GM18498 (cell line): ENCODE measurements around the gene SPEG.

Experiments used
- ATAC-seq: cut with Tn5 transposase; IDR thresholded peaks from one replicate; pipeline ENCODE4 v1.9.1; 2021; ENCODE audit warnings: mild to moderate bottlenecking, moderate library complexity; ENCODE audit not compliant: unreplicated experiment

The SPEG gene

DNA sequence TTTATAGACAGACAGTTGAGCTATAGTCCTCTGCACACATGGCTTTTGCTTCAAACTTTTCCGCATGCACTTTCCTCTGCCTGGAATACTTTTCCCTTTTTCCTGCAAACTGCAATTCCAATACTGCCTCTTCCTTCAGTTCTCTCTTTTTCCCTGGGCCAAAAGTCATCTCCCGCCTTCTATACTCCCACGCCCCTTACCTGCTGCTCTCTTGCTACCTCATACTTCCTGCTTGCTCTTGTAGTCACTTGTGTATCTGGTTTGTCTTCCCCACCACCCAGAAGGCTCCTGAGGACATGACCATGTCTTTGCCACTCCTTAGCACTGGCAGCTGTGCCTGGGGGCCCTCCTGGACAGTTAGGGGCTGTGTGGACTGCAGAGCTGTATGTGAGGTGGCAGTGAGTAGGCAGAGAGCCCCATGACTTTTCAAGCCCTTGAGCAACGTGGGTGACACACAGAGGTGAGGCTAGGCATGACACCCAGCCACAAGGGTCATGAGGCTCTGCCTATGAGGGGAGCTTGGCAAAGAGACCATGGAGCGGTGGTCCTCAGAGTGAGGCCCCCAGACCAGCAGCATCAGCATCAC is 23.2 kb downstream of the SPEG start:
- ATAC-seq, result no peak

DNA sequence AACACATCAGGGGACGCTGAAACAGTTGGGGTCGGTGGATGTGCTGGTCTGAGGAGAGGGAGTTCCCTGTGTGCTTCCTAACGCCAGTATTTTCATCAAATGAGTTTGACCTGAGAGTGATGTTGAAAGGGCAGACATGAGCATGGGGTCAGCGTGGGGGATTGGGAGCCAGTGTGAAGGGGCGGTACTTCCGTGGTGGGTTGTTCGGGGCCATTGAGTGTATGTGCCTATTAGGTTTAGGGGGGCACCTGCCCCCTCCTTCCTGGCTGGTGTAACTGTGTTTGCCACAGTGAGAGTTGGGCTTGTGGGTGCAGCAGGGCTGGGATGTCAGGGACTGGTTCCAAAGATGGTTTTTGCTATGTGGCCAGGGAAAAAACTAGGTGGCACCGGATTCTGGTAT is 24.4 kb downstream of the SPEG start:
- ATAC-seq, result no peak

DNA sequence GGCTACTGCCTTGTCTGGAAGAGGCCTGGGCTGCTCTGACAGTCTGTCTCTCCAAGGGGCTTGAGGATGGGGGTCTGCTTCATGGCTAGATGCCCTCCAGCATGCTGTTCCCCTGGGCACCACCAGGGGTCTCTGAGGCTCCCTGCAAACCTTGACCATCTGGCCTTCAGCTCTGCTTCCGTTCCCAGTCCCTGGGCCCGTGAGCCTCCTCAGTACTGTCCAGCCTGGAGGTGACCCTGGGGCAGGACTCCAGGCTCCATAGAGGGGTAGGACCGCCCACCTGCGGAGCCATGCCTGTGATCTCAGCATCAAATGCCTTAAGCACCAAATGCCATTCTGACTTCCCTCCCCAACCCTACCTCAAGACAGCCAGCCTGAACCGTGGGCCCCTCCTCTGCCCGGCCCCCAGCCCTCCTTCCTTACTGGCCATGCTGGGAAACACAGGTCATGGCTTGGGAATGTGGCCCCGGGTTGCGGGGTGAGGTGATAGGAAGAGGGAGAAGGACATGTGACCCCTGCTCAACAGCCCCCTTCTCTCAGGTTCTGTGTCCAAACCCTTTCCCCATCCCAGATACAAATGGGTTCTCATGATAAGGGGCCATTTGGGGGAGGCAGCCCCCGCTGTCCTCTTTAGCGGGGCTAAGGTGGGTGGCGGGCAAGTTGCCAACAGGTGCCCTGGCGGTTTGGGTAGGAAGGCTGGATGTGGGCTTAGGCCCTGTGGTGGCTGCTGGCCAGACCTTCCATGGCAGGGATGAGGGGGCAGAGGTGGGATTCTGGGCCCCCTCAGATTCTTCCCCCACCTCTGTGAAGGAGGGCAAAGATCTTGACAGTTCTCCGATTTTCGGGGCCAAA is 25.0 kb downstream of the SPEG start:
- ATAC-seq, result peak; percentile 81

DNA sequence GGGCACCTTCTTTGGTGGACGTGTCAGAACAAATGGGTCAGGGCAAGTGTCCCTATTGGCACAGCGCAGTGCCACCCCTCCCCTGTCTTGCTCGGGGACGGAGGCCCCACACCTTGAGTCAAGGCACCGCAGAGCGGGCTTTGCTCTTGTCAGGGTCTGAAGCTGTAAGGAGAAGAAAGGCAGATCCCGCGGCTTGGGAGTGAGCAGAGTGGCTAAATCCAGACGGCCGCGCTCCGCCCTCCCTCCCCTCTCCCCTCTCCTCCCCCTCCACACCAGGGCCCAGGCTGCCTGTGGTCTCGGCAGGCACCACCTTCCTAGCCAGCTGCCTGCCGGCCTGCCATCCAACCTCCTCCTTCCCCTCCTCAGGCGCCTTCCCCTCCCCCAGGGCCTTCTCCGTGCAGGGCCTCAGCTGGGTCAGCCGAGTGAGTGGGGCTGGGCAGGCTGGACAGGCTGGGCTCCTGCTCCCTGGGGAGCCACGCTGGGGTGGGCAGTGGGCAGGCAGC is 25.8 kb downstream of the SPEG start:
- no peak for ATAC-seq

DNA sequence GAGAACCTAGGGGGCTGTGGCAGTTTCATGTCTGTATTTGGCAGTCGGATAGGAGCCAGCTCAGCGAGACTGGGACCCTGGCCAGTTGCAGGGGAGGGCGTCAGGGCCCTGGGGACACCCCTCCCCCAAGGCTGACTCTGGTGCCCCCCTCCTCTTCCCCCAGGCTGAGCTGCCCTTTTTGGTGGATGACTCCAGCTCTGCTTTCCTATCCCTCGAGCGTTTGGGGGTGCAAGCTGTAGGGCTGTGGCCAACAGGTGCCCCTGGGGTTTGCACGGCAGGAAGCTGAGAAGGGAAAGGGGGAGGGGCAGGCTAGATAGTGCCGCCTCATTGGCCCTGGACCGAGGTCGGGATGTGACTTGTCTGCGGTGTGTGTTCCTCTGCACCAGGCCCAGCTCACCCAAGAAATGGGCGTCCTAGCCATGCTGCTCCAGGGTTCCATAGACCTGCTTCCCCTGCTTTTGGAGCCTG is 26.4 kb downstream of the SPEG start:
- ATAC-seq, result peak; percentile 45

DNA sequence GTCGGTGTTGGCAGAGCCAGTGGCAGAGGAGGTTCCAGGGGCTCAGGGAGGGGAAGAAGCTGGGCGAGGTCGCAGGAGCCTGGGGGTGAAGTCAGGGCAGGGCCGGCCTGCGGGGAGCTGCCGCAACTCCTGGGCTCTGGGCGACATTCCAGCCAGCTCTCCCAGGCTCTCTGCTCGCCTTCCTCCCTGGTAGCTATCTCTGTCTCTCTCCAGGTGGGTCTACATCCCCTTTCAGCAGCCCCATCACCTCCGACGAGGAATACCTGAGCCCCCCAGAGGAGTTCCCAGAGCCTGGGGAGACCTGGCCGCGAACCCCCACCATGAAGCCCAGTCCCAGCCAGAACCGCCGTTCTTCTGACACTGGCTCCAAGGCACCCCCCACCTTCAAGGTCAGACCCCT is 27.0 kb downstream of the SPEG start:
- no peak for ATAC-seq

DNA sequence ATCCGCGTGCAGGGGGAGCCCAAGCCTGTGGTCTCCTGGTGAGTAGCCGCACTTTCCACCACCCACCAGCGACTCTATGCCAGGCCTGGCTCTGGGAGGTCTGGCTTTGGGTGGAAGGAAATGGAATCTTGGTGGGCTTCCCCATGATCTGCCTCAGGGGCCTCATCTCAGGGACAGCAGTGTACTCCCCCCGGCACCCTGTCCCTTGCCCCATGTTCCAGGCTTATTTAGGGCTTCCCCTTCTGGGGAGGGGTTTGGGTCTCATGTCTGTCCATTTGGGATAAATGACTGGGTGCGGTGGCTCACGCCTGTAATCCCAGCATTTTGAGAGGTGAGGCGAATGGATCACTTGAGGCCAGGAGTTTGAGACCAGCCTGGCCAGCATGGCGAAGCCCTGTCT is 27.7 kb downstream of the SPEG start:
- ATAC-seq, result no peak

DNA sequence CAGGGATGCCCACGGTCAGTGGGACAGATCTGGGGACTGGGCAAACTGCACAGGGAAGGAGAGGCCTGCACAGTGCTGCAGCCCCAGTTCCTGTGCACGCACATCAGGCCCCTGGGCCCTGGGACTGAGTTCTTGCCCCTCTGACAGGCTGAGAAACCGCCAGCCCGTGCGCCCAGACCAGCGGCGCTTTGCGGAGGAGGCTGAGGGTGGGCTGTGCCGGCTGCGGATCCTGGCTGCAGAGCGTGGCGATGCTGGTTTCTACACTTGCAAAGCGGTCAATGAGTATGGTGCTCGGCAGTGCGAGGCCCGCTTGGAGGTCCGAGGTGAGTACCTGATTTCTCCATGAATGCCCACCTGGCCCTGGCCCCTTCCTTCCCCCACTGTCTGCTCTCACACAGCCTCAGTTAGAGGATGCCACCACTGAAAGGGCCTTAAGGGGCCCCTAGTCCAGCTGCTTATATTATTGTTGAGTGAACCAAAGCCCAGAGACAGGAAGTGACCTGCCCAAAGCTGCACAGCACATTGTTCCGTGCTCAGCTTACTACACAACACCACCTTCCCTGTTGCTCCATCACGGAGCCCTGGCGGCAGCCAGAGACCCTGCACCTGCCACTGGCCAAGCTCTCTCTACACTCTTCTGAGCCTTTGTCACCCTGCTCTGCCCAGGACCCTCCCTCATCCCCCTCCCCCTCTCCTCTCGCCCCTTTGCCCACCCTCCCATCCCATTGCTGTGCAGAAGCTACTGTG is 29.8 kb downstream of the SPEG start:
- ATAC-seq, result no peak

DNA sequence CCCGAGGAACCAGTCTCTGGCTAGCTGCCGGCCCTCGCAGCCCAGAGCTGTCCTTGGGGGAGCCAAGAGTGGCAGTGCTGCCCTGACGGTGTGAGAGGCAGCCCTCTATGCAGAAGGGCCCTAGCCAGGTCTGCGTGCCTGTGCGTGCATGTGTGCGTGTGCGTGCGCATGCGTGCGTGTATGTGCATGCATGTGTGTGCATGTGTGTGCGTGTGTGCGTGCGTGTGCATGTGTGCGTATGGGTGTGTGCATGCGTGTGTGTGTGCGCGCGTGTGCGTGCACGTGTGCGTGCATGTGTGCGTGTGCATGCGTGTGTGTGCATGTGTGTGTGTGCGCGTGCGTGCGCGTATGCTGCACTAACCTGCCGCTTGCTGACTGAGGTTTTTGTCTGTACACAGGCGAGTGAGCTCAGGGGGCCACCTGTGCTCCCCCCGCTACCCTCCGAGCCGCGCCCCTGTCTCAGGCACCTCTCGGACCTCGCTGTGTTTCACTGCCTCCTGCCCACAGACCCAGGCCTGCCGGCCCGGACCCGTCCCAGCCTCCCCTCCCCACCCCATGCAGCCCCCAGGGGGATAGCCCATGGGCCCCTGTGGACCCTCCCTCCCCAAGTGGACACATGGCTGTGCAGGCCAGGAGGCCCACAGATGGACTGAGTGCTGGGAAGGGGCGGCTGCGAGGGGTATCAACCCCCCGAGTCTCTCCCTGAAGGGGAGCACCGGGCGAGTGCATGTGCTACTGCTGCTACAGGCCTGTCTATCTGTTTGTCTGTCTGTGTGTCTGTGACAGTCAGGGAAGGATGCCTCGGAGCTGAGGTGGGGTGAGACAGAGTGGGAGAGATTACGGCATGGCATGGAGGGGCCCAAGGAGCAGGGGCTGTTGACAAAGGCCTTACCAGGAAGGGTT is 31.3 kb downstream of the SPEG start:
- ATAC-seq, result no peak

DNA sequence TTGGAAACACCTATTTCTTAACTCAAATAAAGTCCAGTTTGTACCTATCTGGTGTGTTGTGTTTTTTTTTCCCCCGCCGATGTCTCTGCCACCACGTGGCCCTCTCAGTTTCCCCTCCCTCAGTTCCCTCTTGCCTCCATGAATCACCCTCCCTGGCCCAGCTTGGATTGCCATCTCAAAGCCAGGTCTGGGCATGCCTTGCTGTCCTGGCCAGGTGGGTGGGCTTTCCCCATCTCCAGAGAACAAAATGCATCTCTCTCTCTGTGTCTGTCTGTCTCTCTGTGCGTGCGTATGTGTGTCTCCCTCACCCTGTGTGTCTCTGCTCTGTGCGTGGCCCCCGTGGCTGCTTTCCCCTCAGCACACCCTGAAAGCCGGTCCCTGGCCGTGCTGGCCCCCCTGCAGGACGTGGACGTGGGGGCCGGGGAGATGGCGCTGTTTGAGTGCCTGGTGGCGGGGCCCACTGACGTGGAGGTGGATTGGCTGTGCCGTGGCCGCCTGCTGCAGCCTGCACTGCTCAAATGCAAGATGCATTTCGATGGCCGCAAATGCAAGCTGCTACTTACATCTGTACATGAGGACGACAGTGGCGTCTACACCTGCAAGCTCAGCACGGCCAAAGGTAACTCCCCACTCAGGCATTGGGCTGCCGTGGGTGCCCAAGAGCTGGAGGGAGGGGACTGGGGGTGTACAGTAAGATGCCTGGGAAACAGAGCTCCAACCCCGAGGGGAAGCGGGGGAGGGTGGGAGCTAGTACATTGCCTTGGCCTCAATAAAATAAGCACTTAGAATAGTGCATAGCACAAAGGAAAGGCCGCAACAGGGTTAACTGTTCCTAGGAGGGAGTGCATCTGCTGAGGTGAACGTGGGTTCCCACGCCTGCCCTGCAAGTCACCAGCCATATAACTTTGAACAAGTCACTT is 32.4 kb downstream of the SPEG start:
- no peak for ATAC-seq

DNA sequence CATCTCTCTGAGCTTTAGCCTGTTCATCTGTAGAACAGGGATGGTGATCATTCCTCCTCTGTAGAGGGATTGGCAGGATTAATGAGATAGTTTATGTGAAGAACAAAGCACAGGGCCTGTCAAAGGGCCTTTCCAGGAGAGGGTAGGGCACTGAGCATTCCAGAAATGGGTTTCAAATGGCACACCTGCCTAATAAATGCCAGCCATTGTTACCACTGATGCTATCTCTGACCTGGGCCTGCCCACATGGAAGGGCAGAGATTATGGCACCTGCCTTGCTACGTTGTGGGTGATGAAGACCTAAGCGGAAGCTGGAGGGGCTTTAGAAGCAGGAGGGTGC is 33.1 kb downstream of the SPEG start:
- ATAC-seq, result no peak

DNA sequence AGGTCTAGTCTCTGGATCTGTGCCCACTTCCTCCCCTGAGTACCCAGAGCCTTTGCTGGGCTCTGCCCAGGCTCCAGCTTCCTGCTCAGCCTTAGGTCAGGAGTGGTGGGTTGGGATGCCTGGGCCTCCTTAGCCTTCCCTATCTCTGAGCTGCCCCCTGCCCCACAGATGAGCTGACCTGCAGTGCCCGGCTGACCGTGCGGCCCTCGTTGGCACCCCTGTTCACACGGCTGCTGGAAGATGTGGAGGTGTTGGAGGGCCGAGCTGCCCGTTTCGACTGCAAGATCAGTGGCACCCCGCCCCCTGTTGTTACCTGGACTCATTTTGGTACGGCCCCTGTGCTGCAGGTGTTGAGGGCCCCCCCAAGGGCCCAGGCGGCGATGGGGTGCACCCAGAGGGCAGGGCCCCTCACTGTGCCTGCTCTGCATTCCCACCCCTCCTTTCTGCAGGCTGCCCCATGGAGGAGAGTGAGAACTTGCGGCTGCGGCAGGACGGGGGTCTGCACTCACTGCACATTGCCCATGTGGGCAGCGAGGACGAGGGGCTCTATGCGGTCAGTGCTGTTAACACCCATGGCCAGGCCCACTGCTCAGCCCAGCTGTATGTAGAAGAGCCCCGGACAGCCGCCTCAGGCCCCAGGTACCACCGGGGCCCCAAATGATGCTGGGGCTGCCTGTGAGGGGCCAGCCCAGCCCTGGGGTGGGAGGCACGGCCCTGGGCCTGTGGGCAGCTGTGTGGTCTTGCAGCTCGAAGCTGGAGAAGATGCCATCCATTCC is 34.0 kb downstream of the SPEG start:
- ATAC-seq, result no peak

DNA sequence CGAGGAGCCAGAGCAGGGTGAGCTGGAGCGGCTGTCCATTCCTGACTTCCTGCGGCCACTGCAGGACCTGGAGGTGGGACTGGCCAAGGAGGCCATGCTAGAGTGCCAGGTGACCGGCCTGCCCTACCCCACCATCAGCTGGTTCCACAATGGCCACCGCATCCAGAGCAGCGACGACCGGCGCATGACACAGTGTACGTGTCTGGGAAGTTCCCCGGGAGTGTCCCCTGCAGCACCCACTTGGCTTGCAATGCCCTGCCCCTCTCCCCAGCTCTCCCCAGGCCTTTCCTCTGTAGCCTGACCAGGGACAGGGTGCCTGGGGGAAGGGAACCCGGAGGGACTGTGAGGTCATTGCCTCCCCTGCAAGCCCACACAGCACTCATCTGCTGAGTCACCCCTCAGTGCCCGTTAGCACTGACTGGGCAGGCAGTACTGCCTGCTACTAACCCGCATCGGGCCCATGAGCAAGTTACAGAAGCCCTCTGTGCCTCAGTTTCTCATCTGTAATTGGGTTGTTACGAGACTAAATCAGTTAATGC is 34.6 kb downstream of the SPEG start:
- ATAC-seq, result no peak

DNA sequence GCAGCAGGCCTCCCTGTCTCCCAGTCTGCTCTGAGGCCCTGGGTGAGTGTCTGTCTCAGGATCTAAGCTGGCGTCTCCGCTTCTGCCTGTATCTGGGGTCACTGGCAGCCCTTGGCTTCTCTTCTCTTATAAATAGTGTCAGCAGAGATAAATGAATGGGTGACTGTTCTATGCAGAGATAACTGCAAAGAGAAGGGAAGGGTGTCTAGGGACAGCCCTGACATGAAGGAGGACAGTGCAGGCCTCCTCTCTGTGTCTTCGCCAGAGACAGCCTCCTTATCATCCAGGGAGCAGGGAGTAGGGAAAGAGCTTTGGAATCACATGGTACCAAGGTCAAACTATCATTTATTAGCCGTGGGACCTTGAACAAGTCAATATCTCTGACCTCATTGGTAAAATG is 35.8 kb downstream of the SPEG start:
- no peak for ATAC-seq

DNA sequence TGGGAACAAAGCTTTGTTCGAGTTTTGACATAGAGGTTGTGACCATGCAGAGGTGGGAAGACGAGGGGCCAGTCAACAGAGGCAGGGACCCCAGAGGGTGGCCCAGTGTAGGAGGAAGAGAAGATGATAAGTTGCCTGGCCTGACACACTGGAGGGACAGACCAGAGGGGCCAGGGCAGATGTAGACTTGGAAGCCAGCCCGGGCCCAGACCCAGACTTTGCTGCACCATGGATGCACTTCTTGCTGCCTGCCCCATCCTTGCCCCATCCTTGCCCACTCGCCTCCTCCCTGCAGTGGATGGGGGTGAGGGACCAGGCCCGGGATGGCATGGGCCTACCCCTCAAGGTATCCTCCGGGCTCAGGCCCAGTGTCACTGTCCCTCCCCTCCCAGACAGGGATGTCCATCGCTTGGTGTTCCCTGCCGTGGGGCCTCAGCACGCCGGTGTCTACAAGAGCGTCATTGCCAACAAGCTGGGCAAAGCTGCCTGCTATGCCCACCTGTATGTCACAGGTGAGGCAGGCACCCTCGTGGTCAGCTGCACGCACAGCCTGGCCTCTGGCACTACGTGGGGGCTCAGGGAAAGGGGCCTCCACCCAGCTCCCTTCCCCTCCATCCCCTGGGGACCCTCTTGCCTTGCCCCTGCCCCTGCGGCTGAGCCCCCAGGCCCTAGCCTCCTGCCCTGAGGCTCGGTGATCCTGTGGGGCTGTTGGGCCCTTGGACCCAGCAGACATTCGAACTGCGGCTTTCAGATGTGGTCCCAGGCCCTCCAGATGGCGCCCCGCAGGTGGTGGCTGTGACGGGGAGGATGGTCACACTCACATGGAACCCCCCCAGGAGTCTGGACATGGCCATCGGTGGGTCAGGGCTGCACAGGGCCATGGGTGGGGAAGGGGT is 37.1 kb downstream of the SPEG start:
- ATAC-seq, result no peak

DNA sequence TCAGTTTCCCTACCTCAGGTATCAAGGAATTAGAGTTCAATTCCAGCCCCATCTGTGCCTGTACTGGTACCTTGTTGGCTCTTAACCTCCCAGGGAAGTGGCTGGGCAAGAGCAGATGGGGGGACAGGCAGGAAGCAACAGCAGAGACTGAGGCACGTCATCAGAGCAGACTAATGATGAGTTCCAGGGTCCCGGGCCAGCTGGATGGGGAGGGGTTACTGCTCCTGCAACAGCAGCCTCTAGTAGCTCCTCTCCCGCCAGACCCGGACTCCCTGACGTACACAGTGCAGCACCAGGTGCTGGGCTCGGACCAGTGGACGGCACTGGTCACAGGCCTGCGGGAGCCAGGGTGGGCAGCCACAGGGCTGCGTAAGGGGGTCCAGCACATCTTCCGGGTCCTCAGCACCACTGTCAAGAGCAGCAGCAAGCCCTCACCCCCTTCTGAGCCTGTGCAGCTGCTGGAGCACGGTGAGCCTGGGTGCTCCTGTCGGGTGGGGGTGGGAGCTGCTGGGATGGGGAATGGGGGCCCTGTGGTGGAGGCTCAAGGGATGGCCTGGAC is 38.1 kb downstream of the SPEG start:
- ATAC-seq, result no peak

DNA sequence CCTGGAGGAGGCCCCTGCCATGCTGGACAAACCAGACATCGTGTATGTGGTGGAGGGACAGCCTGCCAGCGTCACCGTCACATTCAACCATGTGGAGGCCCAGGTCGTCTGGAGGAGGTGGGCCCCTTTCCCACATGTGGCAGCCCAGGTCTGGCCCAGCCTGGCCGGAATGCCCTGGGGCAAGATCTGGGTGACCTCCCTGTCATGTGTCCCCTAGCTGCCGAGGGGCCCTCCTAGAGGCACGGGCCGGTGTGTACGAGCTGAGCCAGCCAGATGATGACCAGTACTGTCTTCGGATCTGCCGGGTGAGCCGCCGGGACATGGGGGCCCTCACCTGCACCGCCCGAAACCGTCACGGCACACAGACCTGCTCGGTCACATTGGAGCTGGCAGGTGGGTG is 38.9 kb downstream of the SPEG start:
- ATAC-seq, result no peak
